SK-N-SH (cell line): ENCODE data around the gene STARD3NL.

Source experiments
- NFIC ChIP-seq: IDR thresholded peaks from 2 replicates; pipeline ENCODE4 v1.4.0; 2012; ENCODE audit warnings: borderline replicate concordance
- SIN3A ChIP-seq: IDR thresholded peaks from 2 replicates; pipeline ENCODE4 v1.6.1; 2012; ENCODE audit warnings: low read depth, mild to moderate bottlenecking, low read length, moderate library complexity, borderline replicate concordance
- TF ChIP-seq, protein P1 (sequence below): fragments of 150-350 bp; IDR thresholded peaks from 2 replicates; pipeline ENCODE4 v1.6.1; 2016; ENCODE audit warnings: mild to moderate bottlenecking, low read depth, low read length

DNA sequence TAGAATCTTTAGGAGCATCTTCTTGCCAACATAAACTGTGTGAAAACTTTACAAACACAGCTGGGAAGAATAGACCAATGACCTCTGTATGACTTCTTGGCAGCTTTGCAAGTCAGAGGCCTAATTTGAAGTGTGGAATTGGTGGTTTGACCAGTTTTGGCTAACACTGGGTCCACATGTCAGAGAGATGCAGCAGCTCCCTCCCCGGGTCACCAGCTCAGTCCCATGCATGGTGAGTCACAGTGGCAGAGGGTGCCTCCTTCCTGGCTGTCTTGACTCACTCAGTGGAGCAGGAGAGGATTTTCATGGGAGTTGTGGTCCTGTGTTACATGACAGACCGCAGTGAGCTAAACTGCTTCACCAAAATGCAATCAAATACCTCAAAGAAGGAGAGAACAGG, 8.2 kb upstream of the STARD3NL start:
- no peak for TF ChIP-seq SIN3A
- TF ChIP-seq, protein P1, sequence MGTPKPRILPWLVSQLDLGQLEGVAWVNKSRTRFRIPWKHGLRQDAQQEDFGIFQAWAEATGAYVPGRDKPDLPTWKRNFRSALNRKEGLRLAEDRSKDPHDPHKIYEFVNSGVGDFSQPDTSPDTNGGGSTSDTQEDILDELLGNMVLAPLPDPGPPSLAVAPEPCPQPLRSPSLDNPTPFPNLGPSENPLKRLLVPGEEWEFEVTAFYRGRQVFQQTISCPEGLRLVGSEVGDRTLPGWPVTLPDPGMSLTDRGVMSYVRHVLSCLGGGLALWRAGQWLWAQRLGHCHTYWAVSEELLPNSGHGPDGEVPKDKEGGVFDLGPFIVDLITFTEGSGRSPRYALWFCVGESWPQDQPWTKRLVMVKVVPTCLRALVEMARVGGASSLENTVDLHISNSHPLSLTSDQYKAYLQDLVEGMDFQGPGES, result no peak
- TF ChIP-seq NFIC, result no peak
